Mesendoderm (in vitro differentiated cells): ENCODE measurements around the gene TMEM221.
"Not testable (repeated sequence)": the region's sequence is repeated elsewhere in the genome, so short reads cannot be mapped to it uniquely, and the experiment has no call there.

ENCODE experiments used
- DNase-seq: peaks from one replicate; pipeline ENCODE4 v3.0.0; 2013
- H2AK5ac ChIP-seq: 2 replicates; pipeline ENCODE4 v1.6.1; 2013; ENCODE audit warnings: low read length, inconsistent platforms
- H2BK120ac ChIP-seq: 2 replicates; pipeline ENCODE4 v1.6.1; 2013; ENCODE audit warnings: low read depth, mild to moderate bottlenecking, low read length, moderate library complexity, mixed read lengths
- H2BK15ac ChIP-seq: replicated peaks from 2 replicates; pipeline ENCODE4 v1.6.1; 2013; ENCODE audit warnings: low read depth, mild to moderate bottlenecking, moderate library complexity
- H2BK5ac ChIP-seq: 2 replicates; pipeline ENCODE4 v1.6.1; 2013; ENCODE audit warnings: low read length, inconsistent platforms
- H3K18ac ChIP-seq: 2 replicates; pipeline ENCODE4 v1.6.1; 2013; ENCODE audit warnings: mild to moderate bottlenecking, low read length, mixed read lengths
- H3K23ac ChIP-seq: one replicate; pipeline ENCODE4 v1.6.1; 2013; ENCODE audit warnings: low read length
- H3K27ac ChIP-seq: 2 replicates; pipeline ENCODE4 v1.5.1; 2013; ENCODE audit warnings: low read depth, mild to moderate bottlenecking, inconsistent platforms, low read length, moderate library complexity
- H3K27me3 ChIP-seq: 2 replicates; pipeline ENCODE4 v1.6.1; 2013; ENCODE audit warnings: low read length, control low read depth, mild to moderate bottlenecking, inconsistent platforms; ENCODE audit not compliant: insufficient read depth, poor library complexity
- H3K36me3 ChIP-seq: 2 replicates; pipeline ENCODE4 v1.6.1; 2013; ENCODE audit warnings: low read length, inconsistent platforms; ENCODE audit not compliant: control insufficient read depth, insufficient read depth
- H3K4ac ChIP-seq: one replicate; pipeline ENCODE4 v1.6.1; 2013; ENCODE audit warnings: low read depth, mild to moderate bottlenecking, low read length, moderate library complexity
- H3K4me1 ChIP-seq: 2 replicates; pipeline ENCODE4 v1.6.1; 2013; ENCODE audit warnings: low read depth, low read length, inconsistent platforms; ENCODE audit not compliant: control insufficient read depth
- H3K4me2 ChIP-seq: 2 replicates; pipeline ENCODE4 v1.6.1; 2013; ENCODE audit warnings: low read length
- H3K4me3 ChIP-seq: 2 replicates; pipeline ENCODE4 v1.5.1; 2013; ENCODE audit warnings: mild to moderate bottlenecking, low read length
- H3K56ac ChIP-seq: one replicate; pipeline ENCODE4 v1.6.1; 2013; ENCODE audit warnings: low read length
- H3K79me1 ChIP-seq: 2 replicates; pipeline ENCODE4 v1.6.1; 2013; ENCODE audit warnings: low read length, inconsistent platforms
- H3K79me2 ChIP-seq: 2 replicates; pipeline ENCODE4 v1.6.1; 2013; ENCODE audit warnings: mild to moderate bottlenecking, low read length; ENCODE audit not compliant: control insufficient read depth, insufficient read depth
- H3K9ac ChIP-seq: 2 replicates; pipeline ENCODE4 v1.6.1; 2013; ENCODE audit warnings: low read length, inconsistent platforms
- H4K5ac ChIP-seq: one replicate; pipeline ENCODE4 v1.6.1; 2013; ENCODE audit warnings: low read length
- H4K8ac ChIP-seq: one replicate; pipeline ENCODE4 v1.6.1; 2013; ENCODE audit warnings: low read depth, mild to moderate bottlenecking, control low read depth, low read length, moderate library complexity
- WGBS: extraction: QIAGEN DNeasy Blood & Tissue Kit; methylation state at CpG from one replicate; pipeline ENCODE4 v1.1.7; 2013; ENCODE audit warnings: low lambda C conversion rate, missing lambda C conversion rate; ENCODE audit not compliant: insufficient coverage; ENCODE audit errors: extremely low coverage; 5-methylcytosine and 5-hydroxymethylcytosine counted together

Gene TMEM221

GRCh38 chr19:17475541-17476115 lies 27.2 kb upstream of the TMEM221 start:
- Histone ChIP-seq H3K4me1 (no peaks in the 10 kb centered on the region), H3K27ac (no peak overlapping the region), H3K18ac (no peak overlapping the region), H3K79me1 (no peaks in the 10 kb centered on the region), H3K9ac (no peak overlapping the region), H3K4me2 (no peak overlapping the region), H2AK5ac (no peak overlapping the region), H3K4ac (no peak overlapping the region), H3K27me3 (no peaks in the 10 kb centered on the region), H3K23ac (no peak overlapping the region), H3K36me3 (no peaks in the 10 kb centered on the region), H2BK15ac (no peak overlapping the region), H4K5ac (no peak overlapping the region), H3K4me3 (no peak overlapping the region), H2BK120ac (no peak overlapping the region), H4K8ac (no peak overlapping the region), H3K56ac (no peak overlapping the region), H3K79me2 (no peaks in the 10 kb centered on the region), H2BK5ac (no peak overlapping the region)
- no peak for DNase-seq
- no CpG with 5 or more reads among the region's 10 CpGs for WGBS

- not testable (repeated sequence) for H3K79me1 ChIP-seq, H3K4me3 ChIP-seq, H3K36me3 ChIP-seq, H2BK120ac ChIP-seq, H4K5ac ChIP-seq, H3K56ac ChIP-seq, H3K23ac ChIP-seq, H3K4ac ChIP-seq, H3K27ac ChIP-seq, H3K9ac ChIP-seq, DNase-seq, H3K79me2 ChIP-seq, H2BK5ac ChIP-seq, H3K4me2 ChIP-seq, H2AK5ac ChIP-seq, H3K27me3 ChIP-seq, H2BK15ac ChIP-seq, H3K4me1 ChIP-seq, H4K8ac ChIP-seq, H3K18ac ChIP-seq
- WGBS = no CpG with 5 or more reads among the region's 6 CpGs
Observed at GRCh38 chr19:17475011-17475540, 26.6 kb upstream of the TMEM221 start.

GRCh38 chr19:17473041-17473440 lies 24.6 kb upstream of the TMEM221 start:
- Histone ChIP-seq H3K79me2 (no peaks in the 10 kb centered on the region), H2AK5ac (no peak overlapping the region), H3K36me3 (no peaks in the 10 kb centered on the region), H2BK15ac (no peak overlapping the region), H3K18ac (no peak overlapping the region), H3K9ac (no peak overlapping the region), H4K5ac (no peak overlapping the region), H3K23ac (no peak overlapping the region), H3K79me1 (no peaks in the 10 kb centered on the region), H3K56ac (no peak overlapping the region), H3K27me3 (no peaks in the 10 kb centered on the region), H2BK5ac (no peak overlapping the region), H4K8ac (no peak overlapping the region), H3K4me2 (no peak overlapping the region), H3K4ac (no peak overlapping the region), H3K27ac (no peak overlapping the region), H2BK120ac (no peak overlapping the region), H3K4me1 (no peaks in the 10 kb centered on the region), H3K4me3 (no peak overlapping the region)
- no peak for DNase-seq
- WGBS = no CpG with 5 or more reads among the region's 9 CpGs

- Histone ChIP-seq H3K79me1 (no peaks in the 10 kb centered on the region), H3K36me3 (no peaks in the 10 kb centered on the region), H2BK15ac (no peak overlapping the region), H3K4me1 (no peaks in the 10 kb centered on the region), H3K27me3 (no peaks in the 10 kb centered on the region), H3K4me3 (no peak overlapping the region), H4K8ac (no peak overlapping the region), H2BK120ac (no peak overlapping the region), H4K5ac (no peak overlapping the region), H3K23ac (no peak overlapping the region), H3K56ac (no peak overlapping the region), H3K79me2 (no peaks in the 10 kb centered on the region), H3K18ac (no peak overlapping the region), H3K27ac (no peak overlapping the region), H2BK5ac (no peak overlapping the region), H3K4ac (no peak overlapping the region), H2AK5ac (no peak overlapping the region), H3K4me2 (peak overlapping the region; percentile 33), H3K9ac (no peak overlapping the region)
- no peak for DNase-seq
- WGBS = no CpG with 5 or more reads among the region's 12 CpGs
Observed at GRCh38 chr19:17471410-17472125, 23.1 kb upstream of the TMEM221 start.

GRCh38 chr19:17470068-17470841 lies 21.8 kb upstream of the TMEM221 start, which contains the start of gene SLC27A1:
Gene SLC27A1 (plus strand): TSS chr19:17470524. CDS start chr19:17470541, 17 bp downstream.
- no peak within 1 kb of the TSS for H2BK15ac ChIP-seq
- peak within 1 kb of the TSS; percentile 93 for H3K56ac ChIP-seq
- no peak within 1 kb of the TSS for H3K4ac ChIP-seq
- H4K8ac ChIP-seq = no peak within 1 kb of the TSS
- H2BK5ac ChIP-seq = peak within 1 kb of the TSS; percentile 88
- WGBS = no CpG with 5 or more reads among the region's 67 CpGs
- no peaks in the 10 kb centered on the region for H3K27me3 ChIP-seq
- H3K4me3 ChIP-seq = peak within 1 kb of the TSS; percentile 69
- peak within 1 kb of the TSS; percentile 63 for H3K27ac ChIP-seq
- H3K79me1 ChIP-seq = no peaks in the 10 kb centered on the region
- H3K4me1 ChIP-seq = no peaks in the 10 kb centered on the region
- no peak within 1 kb of the TSS for H3K23ac ChIP-seq
- no peaks in the 10 kb centered on the region for H3K36me3 ChIP-seq
- DNase-seq = peak; percentile 99
- H3K9ac ChIP-seq = peak within 1 kb of the TSS; percentile 78
- H2AK5ac ChIP-seq = no peak within 1 kb of the TSS
- H3K18ac ChIP-seq = peak within 1 kb of the TSS; percentile 43
- H3K4me2 ChIP-seq = peak within 1 kb of the TSS; percentile 100
- no peaks in the 10 kb centered on the region for H3K79me2 ChIP-seq
- H2BK120ac ChIP-seq = no peak within 1 kb of the TSS
- H4K5ac ChIP-seq = no peak within 1 kb of the TSS
